GM06990 (cell line): ENCODE results near the gene LVRN.

Source experiments
- DNase-seq: peaks from one replicate; pipeline ENCODE4 v3.0.0-alpha.2; 2011; ENCODE audit not compliant: insufficient read length; ENCODE audit errors: extremely low read depth
- H3K27me3 ChIP-seq: replicated peaks from 2 replicates; pipeline ENCODE4 v1.6.0; 2011; ENCODE audit warnings: low read length; ENCODE audit not compliant: control insufficient read depth, insufficient read depth
- H3K36me3 ChIP-seq: 2 replicates; pipeline ENCODE4 v1.5.1; 2011; ENCODE audit warnings: low read length; ENCODE audit not compliant: control insufficient read depth, insufficient read depth
- H3K4me3 ChIP-seq: replicated peaks from 2 replicates; pipeline ENCODE4 v1.5.1; 2011; ENCODE audit warnings: low read depth, mild to moderate bottlenecking, control low read depth, low read length
- CTCF ChIP-seq: IDR thresholded peaks from 2 replicates; pipeline ENCODE4 v1.5.1; 2011; ENCODE audit warnings: low read length, control low read depth, mild to moderate bottlenecking, inconsistent platforms; ENCODE audit not compliant: insufficient read depth, poor library complexity, severe bottlenecking

Gene LVRN

GRCh38 chr5:116002116-116002906, 40.0 kb downstream of the LVRN start:
- TF ChIP-seq CTCF: no peak
- H3K36me3 ChIP-seq: no peaks in the 10 kb centered on the region
- H3K4me3 ChIP-seq: no peak overlapping the region
- DNase-seq: no peak
- H3K27me3 ChIP-seq: no peaks in the 10 kb centered on the region

GRCh38 chr5:116004248-116004647, 42.0 kb downstream of the LVRN start:
- TF ChIP-seq CTCF: no peak
- no peaks in the 10 kb centered on the region for H3K36me3 ChIP-seq
- DNase-seq: no peak
- no peak overlapping the region for H3K4me3 ChIP-seq
- H3K27me3 ChIP-seq: no peaks in the 10 kb centered on the region

- no peak for DNase-seq
- TF ChIP-seq CTCF: no peak
- no peak overlapping the region for H3K4me3 ChIP-seq
- H3K36me3 ChIP-seq: no peaks in the 10 kb centered on the region
- H3K27me3 ChIP-seq: no peaks in the 10 kb centered on the region
These were observed 47.5 kb downstream of the LVRN start for GRCh38 chr5:116009806-116010205.

GRCh38 chr5:116011046-116011445, 48.8 kb downstream of the LVRN start:
- TF ChIP-seq CTCF: no peak
- no peak for DNase-seq
- Histone ChIP-seq H3K36me3 (no peaks in the 10 kb centered on the region), H3K4me3 (no peak overlapping the region), H3K27me3 (no peaks in the 10 kb centered on the region)

GRCh38 chr5:116013207-116013785, 51.0 kb downstream of the LVRN start:
- no peaks in the 10 kb centered on the region for H3K36me3 ChIP-seq
- TF ChIP-seq CTCF: no peak
- H3K4me3 ChIP-seq: no peak overlapping the region
- no peaks in the 10 kb centered on the region for H3K27me3 ChIP-seq
- no peak for DNase-seq

GRCh38 chr5:116013936-116014335, 51.7 kb downstream of the LVRN start:
- TF ChIP-seq CTCF: no peak

More at GRCh38 chr5:116013936-116014335, 51.7 kb downstream of the LVRN start:
- no peak overlapping the region for H3K4me3 ChIP-seq
- H3K36me3 ChIP-seq: no peaks in the 10 kb centered on the region
- no peak for DNase-seq
- H3K27me3 ChIP-seq: no peaks in the 10 kb centered on the region
